ENCODE measurements around the gene LRRC7. TPM values are rescaled to one million over a fixed set of nuclear protein-coding genes. Genes with fewer than 3 reads are reported as not detected.
A peak's percentile ranks its signal among the peaks of the same experiment; 100 is the strongest.

The LRRC7 gene
- total and polyA plus RNA-seq, 2 donors from 2014 or later = 0.19 to 0.37 TPM

DNA sequence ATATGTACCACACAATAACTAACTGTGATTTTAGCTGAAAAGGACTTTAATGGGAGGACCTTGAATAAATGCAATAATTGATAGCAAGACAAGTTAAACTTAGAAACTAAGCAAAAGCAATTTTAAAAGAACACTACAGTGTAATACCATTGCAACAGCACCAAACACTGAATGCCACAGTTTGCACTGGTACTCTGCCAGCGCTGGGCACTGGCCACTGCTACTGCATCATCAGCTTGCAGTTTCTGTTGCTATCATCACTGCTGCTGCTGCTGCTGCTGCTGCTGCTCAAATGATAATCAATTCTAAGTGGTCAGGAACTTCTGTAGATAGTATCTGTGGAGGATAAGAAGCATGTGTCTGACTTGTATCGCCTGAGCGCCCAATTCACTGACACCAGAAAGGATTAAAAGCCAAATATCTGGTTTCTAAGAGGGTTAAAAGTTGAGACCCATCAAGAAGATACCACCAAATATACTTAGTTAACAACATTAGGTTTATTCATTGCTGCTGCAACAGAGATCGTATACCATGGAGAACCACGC lies 330.8 kb downstream of the LRRC7 start:
- H3K27me3 ChIP-seq (ENCODE audit: control insufficient read depth, insufficient read depth, low read length) = no peaks in the 10 kb centered on the region
- H3K4me3 ChIP-seq (ENCODE audit: low read length in 3 of 3) = no peak overlapping the region
- no peaks in the 10 kb centered on the region for H3K4me1 ChIP-seq (ENCODE audit: control insufficient read depth in 2 of 3, insufficient read depth in 2 of 3, low read depth in 1 of 3, low read length in 3 of 3)
- no peak overlapping the region for H3K27ac ChIP-seq (ENCODE audit: low read depth in 2 of 2, low read length in 2 of 2)
- TF ChIP-seq, protein P1, sequence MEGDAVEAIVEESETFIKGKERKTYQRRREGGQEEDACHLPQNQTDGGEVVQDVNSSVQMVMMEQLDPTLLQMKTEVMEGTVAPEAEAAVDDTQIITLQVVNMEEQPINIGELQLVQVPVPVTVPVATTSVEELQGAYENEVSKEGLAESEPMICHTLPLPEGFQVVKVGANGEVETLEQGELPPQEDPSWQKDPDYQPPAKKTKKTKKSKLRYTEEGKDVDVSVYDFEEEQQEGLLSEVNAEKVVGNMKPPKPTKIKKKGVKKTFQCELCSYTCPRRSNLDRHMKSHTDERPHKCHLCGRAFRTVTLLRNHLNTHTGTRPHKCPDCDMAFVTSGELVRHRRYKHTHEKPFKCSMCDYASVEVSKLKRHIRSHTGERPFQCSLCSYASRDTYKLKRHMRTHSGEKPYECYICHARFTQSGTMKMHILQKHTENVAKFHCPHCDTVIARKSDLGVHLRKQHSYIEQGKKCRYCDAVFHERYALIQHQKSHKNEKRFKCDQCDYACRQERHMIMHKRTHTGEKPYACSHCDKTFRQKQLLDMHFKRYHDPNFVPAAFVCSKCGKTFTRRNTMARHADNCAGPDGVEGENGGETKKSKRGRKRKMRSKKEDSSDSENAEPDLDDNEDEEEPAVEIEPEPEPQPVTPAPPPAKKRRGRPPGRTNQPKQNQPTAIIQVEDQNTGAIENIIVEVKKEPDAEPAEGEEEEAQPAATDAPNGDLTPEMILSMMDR (IDR thresholded peaks at IDR 0.05; ENCODE audit: borderline replicate concordance, extremely low read depth, insufficient read depth) = no peak
- H3K9ac ChIP-seq (ENCODE audit: low read length in 3 of 3) = no peak overlapping the region
- DNase-seq (no peak), FAIRE-seq (no peak)
- intact Hi-C loops (cut with DNase I) = no loop called here
- no peaks in the 10 kb centered on the region for H3K36me3 ChIP-seq (ENCODE audit: control insufficient read depth in 2 of 3, insufficient read depth in 3 of 3, low read length in 3 of 3)
- H3K9me3 ChIP-seq (ENCODE audit: control insufficient read depth in 2 of 3, insufficient read depth in 1 of 3, low read length in 3 of 3) = no peaks in the 10 kb centered on the region

- TF ChIP-seq, protein P1 (IDR thresholded peaks at IDR 0.05; ENCODE audit: borderline replicate concordance, extremely low read depth, insufficient read depth) = no peak
- H3K9me3 ChIP-seq (ENCODE audit: control insufficient read depth in 2 of 3, insufficient read depth in 1 of 3, low read length in 3 of 3) = no peaks in the 10 kb centered on the region
- no peaks in the 10 kb centered on the region for H3K27me3 ChIP-seq (ENCODE audit: control insufficient read depth, insufficient read depth, low read length)
- no peak overlapping the region for H3K27ac ChIP-seq (ENCODE audit: low read depth in 2 of 2, low read length in 2 of 2)
- peaks cover 0 to 3% (median 3%) of the 10 kb centered on the region in 3 donors for H3K4me1 ChIP-seq (ENCODE audit: control insufficient read depth in 2 of 3, insufficient read depth in 2 of 3, low read depth in 1 of 3, low read length in 3 of 3)
- no peak for FAIRE-seq
- no peak for DNase-seq
- intact Hi-C loops (cut with DNase I) = no loop called here
- no peaks in the 10 kb centered on the region for H3K36me3 ChIP-seq (ENCODE audit: control insufficient read depth in 2 of 3, insufficient read depth in 3 of 3, low read length in 3 of 3)
- H3K4me3 ChIP-seq (ENCODE audit: low read length in 3 of 3) = no peak overlapping the region
- H3K9ac ChIP-seq (ENCODE audit: low read length in 3 of 3) = no peak overlapping the region
These were observed 343.6 kb downstream of the LRRC7 start for GRCh38 chr1:69911301-69911801.

GRCh38 chr1:69913977-69914376 lies 346.3 kb downstream of the LRRC7 start:
- H3K27me3 ChIP-seq (ENCODE audit: control insufficient read depth, insufficient read depth, low read length) = no peaks in the 10 kb centered on the region
- FAIRE-seq (peak; percentile 39), DNase-seq (peak in 2 of 5 donors; percentile 33 to 79)
- intact Hi-C loops (cut with DNase I) = no loop called here
- no peaks in the 10 kb centered on the region for H3K9me3 ChIP-seq (ENCODE audit: control insufficient read depth in 2 of 3, insufficient read depth in 1 of 3, low read length in 3 of 3)
- H3K4me1 ChIP-seq (ENCODE audit: control insufficient read depth in 2 of 3, insufficient read depth in 2 of 3, low read depth in 1 of 3, low read length in 3 of 3) = peaks cover 0 to 3% (median 3%) of the 10 kb centered on the region in 3 donors
- no peaks in the 10 kb centered on the region for H3K36me3 ChIP-seq (ENCODE audit: control insufficient read depth in 2 of 3, insufficient read depth in 3 of 3, low read length in 3 of 3)
- no peak overlapping the region for H3K4me3 ChIP-seq (ENCODE audit: low read length in 3 of 3)
- no peak overlapping the region for H3K9ac ChIP-seq (ENCODE audit: low read length in 3 of 3)
- TF ChIP-seq, protein P1 (IDR thresholded peaks at IDR 0.05; ENCODE audit: borderline replicate concordance, extremely low read depth, insufficient read depth) = no peak
- H3K27ac ChIP-seq (ENCODE audit: low read depth in 2 of 2, low read length in 2 of 2) = no peak overlapping the region
